ENCODE results near the gene RAB11A.

The RAB11A gene

GRCh38 chr15:65917936-65918335 is 48.6 kb downstream of the RAB11A start:
- H3F3A ChIP-seq (ENCODE audit: control insufficient read depth, insufficient read depth): no peaks in the 10 kb centered on the region
- H3K4me1 ChIP-seq (ENCODE audit: control insufficient read depth, low read length): peaks cover 12% of the 10 kb centered on the region
- no peaks in the 10 kb centered on the region for H3K9me3 ChIP-seq (ENCODE audit: control insufficient read depth, insufficient read depth, low read length)
- no peaks in the 10 kb centered on the region for H4K20me1 ChIP-seq (ENCODE audit: control insufficient read depth, insufficient read depth, low read depth, low read length)
- no peaks in the 10 kb centered on the region for H3K79me2 ChIP-seq (ENCODE audit: control insufficient read depth, low read length)
- peaks cover 61% of the 10 kb centered on the region for H3K36me3 ChIP-seq (ENCODE audit: control insufficient read depth, low read length)
- H3K4me3 ChIP-seq (ENCODE audit: low read length): no peak overlapping the region
- H3K27ac ChIP-seq (ENCODE audit: low read depth, low read length): no peak overlapping the region
- TF ChIP-seq CTCF (IDR thresholded peaks at IDR 0.05; ENCODE audit: low read depth, low read length, poor library complexity, severe bottlenecking) (no peak), EZH2phosphoT487 (IDR thresholded peaks at IDR 0.05; ENCODE audit: borderline replicate concordance, low read length) (no peak)
- no peaks in the 10 kb centered on the region for H3K9me2 ChIP-seq (replicated peaks; ENCODE audit: control insufficient read depth, low read length)
- H3K27me3 ChIP-seq (ENCODE audit: control insufficient read depth, low read length): no peaks in the 10 kb centered on the region
- no peak overlapping the region for H3K4me2 ChIP-seq (ENCODE audit: low read length)

GRCh38 chr15:65918357-65918920 is 49.1 kb downstream of the RAB11A start:
- Histone ChIP-seq H4K20me1 (ENCODE audit: control insufficient read depth, insufficient read depth, low read depth, low read length) (no peaks in the 10 kb centered on the region), H3K4me1 (ENCODE audit: control insufficient read depth, low read length) (peaks cover 12% of the 10 kb centered on the region)

GRCh38 chr15:65918945-65919344 is 49.7 kb downstream of the RAB11A start:
- no peaks in the 10 kb centered on the region for H4K20me1 ChIP-seq (ENCODE audit: control insufficient read depth, insufficient read depth, low read depth, low read length)
- peaks cover 12% of the 10 kb centered on the region for H3K4me1 ChIP-seq (ENCODE audit: control insufficient read depth, low read length)

More at GRCh38 chr15:65918357-65918920, 49.1 kb downstream of the RAB11A start:
- Histone ChIP-seq H3K36me3 (ENCODE audit: control insufficient read depth, low read length) (peaks cover 61% of the 10 kb centered on the region), H3K4me2 (ENCODE audit: low read length) (no peak overlapping the region), H3K9me2 (replicated peaks; ENCODE audit: control insufficient read depth, low read length) (no peaks in the 10 kb centered on the region), H3K27ac (ENCODE audit: low read depth, low read length) (no peak overlapping the region), H3K79me2 (ENCODE audit: control insufficient read depth, low read length) (no peaks in the 10 kb centered on the region), H3K4me3 (ENCODE audit: low read length) (no peak overlapping the region), H3K9me3 (ENCODE audit: control insufficient read depth, insufficient read depth, low read length) (no peaks in the 10 kb centered on the region), H3K27me3 (ENCODE audit: control insufficient read depth, low read length) (no peaks in the 10 kb centered on the region), H3F3A (ENCODE audit: control insufficient read depth, insufficient read depth) (no peaks in the 10 kb centered on the region)
- TF ChIP-seq EZH2phosphoT487 (IDR thresholded peaks at IDR 0.05; ENCODE audit: borderline replicate concordance, low read length) (no peak), CTCF (IDR thresholded peaks at IDR 0.05; ENCODE audit: low read depth, low read length, poor library complexity, severe bottlenecking) (no peak)

GRCh38 chr15:65919353-65919752 is 50.1 kb downstream of the RAB11A start:
- H3F3A ChIP-seq (ENCODE audit: control insufficient read depth, insufficient read depth): no peaks in the 10 kb centered on the region
- no peak overlapping the region for H3K4me2 ChIP-seq (ENCODE audit: low read length)
- TF ChIP-seq CTCF (IDR thresholded peaks at IDR 0.05; ENCODE audit: low read depth, low read length, poor library complexity, severe bottlenecking) (no peak), EZH2phosphoT487 (IDR thresholded peaks at IDR 0.05; ENCODE audit: borderline replicate concordance, low read length) (no peak)
- H3K9me3 ChIP-seq (ENCODE audit: control insufficient read depth, insufficient read depth, low read length): no peaks in the 10 kb centered on the region
- H3K9me2 ChIP-seq (replicated peaks; ENCODE audit: control insufficient read depth, low read length): no peaks in the 10 kb centered on the region
- no peak overlapping the region for H3K4me3 ChIP-seq (ENCODE audit: low read length)
- peaks cover 54% of the 10 kb centered on the region for H3K36me3 ChIP-seq (ENCODE audit: control insufficient read depth, low read length)
- no peaks in the 10 kb centered on the region for H4K20me1 ChIP-seq (ENCODE audit: control insufficient read depth, insufficient read depth, low read depth, low read length)
- H3K4me1 ChIP-seq (ENCODE audit: control insufficient read depth, low read length): peaks cover 12% of the 10 kb centered on the region
- no peaks in the 10 kb centered on the region for H3K79me2 ChIP-seq (ENCODE audit: control insufficient read depth, low read length)
- no peaks in the 10 kb centered on the region for H3K27me3 ChIP-seq (ENCODE audit: control insufficient read depth, low read length)
- H3K27ac ChIP-seq (ENCODE audit: low read depth, low read length): no peak overlapping the region

More at GRCh38 chr15:65918945-65919344, 49.7 kb downstream of the RAB11A start:
- Histone ChIP-seq H3K79me2 (ENCODE audit: control insufficient read depth, low read length) (no peaks in the 10 kb centered on the region), H3K4me2 (ENCODE audit: low read length) (no peak overlapping the region), H3K9me3 (ENCODE audit: control insufficient read depth, insufficient read depth, low read length) (no peaks in the 10 kb centered on the region), H3K27me3 (ENCODE audit: control insufficient read depth, low read length) (no peaks in the 10 kb centered on the region), H3F3A (ENCODE audit: control insufficient read depth, insufficient read depth) (no peaks in the 10 kb centered on the region), H3K36me3 (ENCODE audit: control insufficient read depth, low read length) (peaks cover 58% of the 10 kb centered on the region), H3K4me3 (ENCODE audit: low read length) (no peak overlapping the region), H3K9me2 (replicated peaks; ENCODE audit: control insufficient read depth, low read length) (no peaks in the 10 kb centered on the region), H3K27ac (ENCODE audit: low read depth, low read length) (no peak overlapping the region)
- no peak for TF ChIP-seq EZH2phosphoT487 (IDR thresholded peaks at IDR 0.05; ENCODE audit: borderline replicate concordance, low read length)

Measured in DOHH2 (cell line).